HG02623 (cell line): ENCODE data around the gene WNT8A.

ENCODE experiments used
- ATAC-seq: cut with Tn5 transposase; IDR thresholded peaks from one replicate; pipeline ENCODE4 v1.9.1; 2021; ENCODE audit warnings: moderate library complexity; ENCODE audit not compliant: unreplicated experiment

Gene WNT8A

DNA sequence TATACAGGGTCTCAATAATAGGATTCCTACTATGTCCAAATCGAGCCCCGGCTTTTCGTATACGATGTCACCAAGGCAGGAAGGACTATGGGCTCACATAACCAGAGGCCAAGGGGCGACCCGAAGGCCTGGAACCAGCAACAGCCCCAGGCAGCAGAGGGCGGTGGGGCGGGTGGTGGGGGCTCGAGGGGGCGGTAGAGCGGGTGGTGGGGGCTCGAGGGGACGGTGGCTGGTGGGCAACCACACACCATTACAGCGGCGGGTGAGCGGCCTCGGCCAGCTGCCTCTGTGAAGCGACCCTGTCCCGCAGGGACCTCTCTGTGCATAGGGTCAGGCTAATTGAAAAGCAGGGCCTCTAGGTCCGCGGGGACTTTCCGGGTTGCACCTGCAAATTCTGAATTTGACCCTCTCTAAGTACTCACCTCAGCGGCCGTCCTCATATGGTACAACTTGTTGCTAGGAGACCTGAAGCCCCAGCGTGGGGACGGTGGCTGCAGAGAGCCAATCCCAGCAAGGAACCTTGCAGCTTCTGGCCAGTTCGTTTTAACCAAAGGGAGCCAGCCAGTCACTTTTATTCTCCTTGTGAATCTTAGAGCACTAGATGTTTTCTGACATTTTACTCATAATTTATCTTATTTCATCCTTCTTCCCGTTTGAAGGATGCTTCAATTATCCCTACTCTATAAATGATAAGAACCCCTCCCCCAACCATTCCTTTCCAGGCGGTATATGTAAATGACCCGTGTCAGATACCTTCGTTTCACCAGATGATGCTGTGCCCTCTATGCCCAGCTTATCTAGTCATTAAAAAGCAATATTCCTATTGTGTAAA, 55.3 kb downstream of the WNT8A start, which contains the start of gene NME5:
Gene NME5 (minus strand): TSS at position 480 of the 832 bp plus-strand sequence. CDS start 648 bp downstream, outside the sequence.
- no peak for ATAC-seq

DNA sequence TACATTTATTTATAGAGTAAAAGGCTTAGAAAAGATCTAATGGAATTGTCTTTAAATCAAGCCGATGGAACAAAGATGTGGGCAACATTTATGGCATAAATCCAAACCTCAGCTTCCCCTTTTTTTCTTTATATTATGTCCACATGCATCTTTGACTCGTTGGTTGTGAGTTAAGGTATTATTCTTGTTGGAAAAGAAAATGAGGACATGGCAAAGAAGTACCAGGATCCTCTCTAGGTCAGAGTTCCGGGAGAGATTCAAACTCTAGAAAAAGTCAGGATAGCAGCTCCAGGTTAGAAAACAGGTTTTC, 55.9 kb downstream of the WNT8A start:
- no peak for ATAC-seq

- ATAC-seq, result no peak
Measured at GRCh38 chr5:138140268-138140667, 56.4 kb downstream of the WNT8A start.
